AG10803 (cell line): Measurements from ENCODE around the gene RFC2.

Experiments used
- DNase-seq: peaks from one replicate; pipeline ENCODE4 v3.0.0; 2010; ENCODE audit warnings: low read depth
- H3K4me3 ChIP-seq: 2 replicates; pipeline ENCODE4 v1.5.1; 2011; ENCODE audit warnings: mild to moderate bottlenecking, low read length, control low read depth
- TF ChIP-seq, protein P1 (sequence below): conservative IDR thresholded peaks from 2 replicates; pipeline ENCODE4 v1.5.1; 2011; ENCODE audit warnings: mild to moderate bottlenecking, low read length, control low read depth, inconsistent platforms

Gene RFC2

DNA sequence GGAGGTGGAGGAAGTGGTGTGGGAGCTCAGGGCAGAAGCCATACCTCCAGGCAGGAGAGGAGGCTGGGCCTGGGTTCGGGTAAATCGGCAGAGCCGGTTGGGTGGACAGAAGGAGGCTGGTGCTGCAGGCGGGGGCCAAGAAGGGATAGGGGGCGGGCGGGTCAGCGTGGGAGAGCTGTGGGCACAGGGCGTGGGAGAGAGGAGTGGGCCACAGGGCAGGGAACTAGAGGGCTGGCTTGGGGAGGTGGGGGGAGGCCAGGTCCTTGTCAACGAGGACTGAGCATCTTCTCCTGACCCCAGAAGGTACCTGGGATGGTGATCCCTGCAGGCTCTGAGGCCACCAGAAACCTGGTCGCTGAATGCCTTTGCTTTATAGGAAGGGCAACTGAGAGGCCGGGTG, 32.5 kb downstream of the RFC2 start:
- H3K4me3 ChIP-seq = no peak overlapping the region
- DNase-seq = no peak
- TF ChIP-seq, protein P1, sequence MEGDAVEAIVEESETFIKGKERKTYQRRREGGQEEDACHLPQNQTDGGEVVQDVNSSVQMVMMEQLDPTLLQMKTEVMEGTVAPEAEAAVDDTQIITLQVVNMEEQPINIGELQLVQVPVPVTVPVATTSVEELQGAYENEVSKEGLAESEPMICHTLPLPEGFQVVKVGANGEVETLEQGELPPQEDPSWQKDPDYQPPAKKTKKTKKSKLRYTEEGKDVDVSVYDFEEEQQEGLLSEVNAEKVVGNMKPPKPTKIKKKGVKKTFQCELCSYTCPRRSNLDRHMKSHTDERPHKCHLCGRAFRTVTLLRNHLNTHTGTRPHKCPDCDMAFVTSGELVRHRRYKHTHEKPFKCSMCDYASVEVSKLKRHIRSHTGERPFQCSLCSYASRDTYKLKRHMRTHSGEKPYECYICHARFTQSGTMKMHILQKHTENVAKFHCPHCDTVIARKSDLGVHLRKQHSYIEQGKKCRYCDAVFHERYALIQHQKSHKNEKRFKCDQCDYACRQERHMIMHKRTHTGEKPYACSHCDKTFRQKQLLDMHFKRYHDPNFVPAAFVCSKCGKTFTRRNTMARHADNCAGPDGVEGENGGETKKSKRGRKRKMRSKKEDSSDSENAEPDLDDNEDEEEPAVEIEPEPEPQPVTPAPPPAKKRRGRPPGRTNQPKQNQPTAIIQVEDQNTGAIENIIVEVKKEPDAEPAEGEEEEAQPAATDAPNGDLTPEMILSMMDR = no peak

DNA sequence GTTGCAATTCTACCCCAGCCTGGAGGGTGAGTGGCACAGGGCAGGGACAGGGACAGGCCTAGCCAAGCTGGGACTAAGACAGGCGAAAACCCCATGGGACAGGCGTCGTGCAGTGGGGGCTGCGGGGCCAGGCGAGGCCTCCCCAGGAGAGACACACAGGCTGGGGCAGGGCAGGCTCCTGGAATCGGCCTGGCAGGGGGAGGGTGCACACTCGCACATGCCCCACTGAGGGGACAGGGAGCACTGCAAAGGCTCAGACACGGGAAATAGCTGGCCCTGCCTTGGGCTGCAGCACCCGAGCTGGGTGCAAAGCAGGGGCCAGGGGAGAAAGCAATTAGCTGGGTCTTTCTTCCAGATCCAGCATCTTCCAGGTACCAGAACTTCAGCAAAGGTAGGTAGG, 34.0 kb downstream of the RFC2 start:
- no peak for DNase-seq
- TF ChIP-seq, protein P1 = no peak
- no peak overlapping the region for H3K4me3 ChIP-seq

DNA sequence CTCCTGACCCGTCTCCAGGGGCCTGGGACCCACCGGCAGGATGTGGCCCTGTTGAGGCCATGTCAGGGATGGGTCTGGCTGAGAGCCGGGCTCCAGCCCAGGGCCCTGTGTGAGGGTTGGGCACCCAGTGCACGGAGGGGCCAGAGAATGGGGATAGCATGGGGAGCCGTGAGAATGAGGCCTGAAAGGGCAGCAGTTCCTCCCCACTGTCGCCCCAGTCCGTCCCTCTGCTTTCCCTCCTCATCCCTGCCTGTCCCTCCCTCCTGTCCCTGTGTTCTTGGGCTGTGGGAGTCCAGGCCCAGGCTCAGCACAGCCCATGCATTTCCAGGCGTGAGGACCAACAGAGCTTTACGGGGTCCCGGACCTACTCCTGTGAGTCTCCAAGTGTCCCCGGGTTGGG, 34.8 kb downstream of the RFC2 start:
- no peak overlapping the region for H3K4me3 ChIP-seq
- TF ChIP-seq, protein P1 = no peak
- DNase-seq = no peak

DNA sequence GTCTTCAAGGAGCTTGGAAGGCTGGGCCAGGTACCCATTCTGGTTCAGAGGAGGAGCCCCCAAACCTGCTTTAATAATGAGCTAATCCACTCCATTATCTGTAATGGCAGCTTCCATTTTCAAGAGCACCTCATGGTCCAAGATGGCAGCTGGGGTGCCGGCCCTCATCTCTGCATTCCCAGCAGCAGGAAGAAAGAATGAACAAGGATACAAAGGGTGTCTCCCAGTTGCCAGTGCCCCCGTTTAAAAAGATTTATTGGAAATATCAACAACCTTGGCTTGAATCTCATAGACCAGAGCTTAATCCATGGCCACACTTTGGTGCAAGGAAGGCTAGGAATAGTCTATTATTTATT, 35.9 kb downstream of the RFC2 start:
- TF ChIP-seq, protein P1 = no peak
- DNase-seq = no peak
- H3K4me3 ChIP-seq = no peak overlapping the region

DNA sequence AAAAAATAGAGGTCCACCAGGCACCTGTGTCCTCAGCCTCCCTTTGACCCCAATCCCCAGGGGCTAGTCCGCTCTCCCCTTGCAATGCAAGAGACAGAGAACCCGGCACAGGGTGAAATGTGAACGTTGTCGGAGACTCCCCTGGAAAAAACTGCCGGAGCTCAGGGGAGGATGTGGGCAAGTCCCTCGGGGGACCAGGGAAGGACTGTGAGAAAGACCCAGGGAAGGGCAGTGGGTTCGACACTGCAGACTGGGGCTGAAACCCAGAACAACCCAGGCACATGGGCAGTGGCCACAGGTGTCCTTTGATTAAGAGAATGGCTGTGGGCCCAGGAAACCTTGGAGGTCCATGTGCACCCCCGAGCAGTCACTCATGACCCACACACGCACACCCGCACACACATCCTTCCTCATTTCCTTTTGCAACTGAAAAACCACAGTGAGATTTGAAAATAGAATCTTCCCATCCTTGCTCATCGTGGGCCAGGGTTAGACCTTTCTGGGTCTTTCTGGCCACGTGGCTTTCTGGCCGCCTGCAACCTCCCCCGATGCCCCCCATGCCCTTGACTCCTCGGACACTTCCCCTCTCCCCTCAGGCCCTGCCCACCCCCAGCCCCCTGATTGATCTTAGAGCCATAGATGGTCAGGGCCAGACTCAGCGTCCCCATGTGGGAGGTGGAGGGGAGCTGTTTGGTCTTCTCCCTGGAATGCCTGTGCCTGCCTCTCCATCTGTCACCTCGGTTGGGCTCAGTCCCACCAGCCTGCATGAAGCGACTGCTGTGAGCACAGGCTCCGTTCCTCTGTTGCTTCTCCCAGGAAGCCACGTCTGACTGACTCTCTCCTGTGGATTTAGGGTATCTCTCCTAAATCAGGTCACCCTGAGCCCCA, 36.5 kb downstream of the RFC2 start:
- no peak overlapping the region for H3K4me3 ChIP-seq
- DNase-seq = no peak
- TF ChIP-seq, protein P1 = no peak

DNA sequence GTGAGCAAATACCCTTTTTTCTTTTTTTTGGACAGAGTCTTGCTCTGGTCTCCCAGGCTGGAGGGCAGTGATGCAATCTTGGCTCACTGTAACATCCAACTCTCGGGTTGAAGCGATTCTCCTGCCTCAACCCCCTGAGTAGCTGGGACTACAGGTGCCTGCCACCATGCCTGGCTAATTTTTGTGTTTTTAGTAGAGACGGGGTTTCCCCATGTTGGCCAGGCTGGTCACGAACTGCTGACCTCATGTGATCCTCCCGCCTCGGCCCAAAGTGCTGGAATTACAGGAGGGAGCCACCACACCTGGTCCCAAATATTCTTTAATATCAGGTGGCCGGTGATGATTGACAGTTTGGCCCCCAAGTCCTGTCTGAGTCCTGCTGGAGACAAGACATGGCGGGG, 37.8 kb downstream of the RFC2 start:
- no peak overlapping the region for H3K4me3 ChIP-seq
- TF ChIP-seq, protein P1 = no peak
- no peak for DNase-seq

DNA sequence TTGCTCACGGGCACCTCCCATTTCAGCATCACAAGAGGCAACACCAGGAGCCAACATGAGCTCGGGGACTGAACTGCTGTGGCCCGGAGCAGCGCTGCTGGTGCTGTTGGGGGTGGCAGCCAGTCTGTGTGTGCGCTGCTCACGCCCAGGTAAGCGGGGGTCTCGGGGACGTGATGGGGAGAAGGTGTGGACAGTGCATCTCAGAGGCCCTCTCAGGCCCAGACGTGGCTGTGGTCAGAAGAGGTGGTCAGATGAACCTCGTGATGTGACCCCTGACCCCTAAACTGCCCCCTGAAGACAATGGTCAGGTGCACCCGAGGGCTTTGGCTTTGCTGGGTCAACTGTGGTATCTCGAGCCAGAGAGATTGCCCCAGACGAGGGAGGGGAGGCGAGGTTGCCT, 38.3 kb downstream of the RFC2 start:
- H3K4me3 ChIP-seq = no peak overlapping the region
- no peak for DNase-seq

More for the DNA sequence above, 38.3 kb downstream of the RFC2 start:
- TF ChIP-seq, protein P1 = no peak
